HepG2 (cell line): ENCODE data around the gene SLC35A2. TPM values are rescaled to one million over a fixed set of nuclear protein-coding genes. Genes with fewer than 3 reads are reported as not detected.

ENCODE experiments used
- ATAC-seq: fragments of 200-7000 bp; cut with Tn5 transposase; 3 replicates; pipeline ENCODE4 v1.9.1; 2020; ENCODE audit warnings: mild to moderate bottlenecking, moderate library complexity
- BruUV-seq: library from RNA; stranded (reverse); fragments of 400-500 nt; replicated peaks from 2 replicates; lab custom pipeline; 2021; lab: Mats Ljungman, UMichigan
- CTCF ChIA-PET: fragments of 300-600 bp; formaldehyde crosslinking; extraction: SDS; loops from one replicate; lab custom pipeline; 2021; ENCODE audit warnings: low total read pairs, inconsistent platforms, low intra/inter-chr PET ratio; lab: Yijun Ruan, JAX
- POLR2A ChIA-PET: fragments of 350-600 bp; sonication (Branson Sonifier 250); formaldehyde crosslinking; loops from one replicate; lab custom pipeline; 2020; ENCODE audit warnings: antibody characterized with exemption, inconsistent platforms; lab: Yijun Ruan, JAX
- DNase-seq: peaks from one replicate; pipeline ENCODE4 v3.0.0-alpha.2; 2015; ENCODE audit warnings: low spot score
- FAIRE-seq: peaks from 3 replicates; lab custom pipeline; 2011; peaks lifted over from hg19 to GRCh38; lab: Jason Lieb, UNC
- H2AFZ ChIP-seq: one replicate; pipeline ENCODE4 v1.6.1; 2011; ENCODE audit warnings: low read length, inconsistent platforms
- H3K27ac ChIP-seq: fragments of 300-600 bp; 3 replicates; pipeline ENCODE4 v1.8.0; 2011; ENCODE audit warnings: mixed run types, mild to moderate bottlenecking, mixed read lengths, low read length, inconsistent platforms; ENCODE audit not compliant: insufficient read depth; ENCODE audit errors: extremely low read length
- H3K27me3 ChIP-seq, 2 experiments: fragments of 200-600 bp in 1 of 2; 2 replicates in 1 of 2; 3 replicates in 1 of 2; pipeline versions ENCODE4 v1.6.0 to v1.8.0; 2011; ENCODE audit warnings: low read length in 2 of 2, mild to moderate bottlenecking in 2 of 2, moderate library complexity in 2 of 2, inconsistent platforms in 1 of 2; ENCODE audit not compliant: insufficient read depth in 2 of 2, control insufficient read depth in 1 of 2
- H3K36me3 ChIP-seq, 2 experiments: fragments of 200-600 bp in 1 of 2; replicated peaks in 1 of 2; 2 replicates in 1 of 2; 3 replicates in 1 of 2; pipeline versions ENCODE4 v1.5.1 to v1.8.0; 2011; ENCODE audit warnings: low read length in 2 of 2, inconsistent platforms in 1 of 2; ENCODE audit not compliant: insufficient read depth in 2 of 2, control insufficient read depth in 1 of 2
- H3K4me1 ChIP-seq: 2 replicates; pipeline ENCODE4 v1.5.1; 2012; ENCODE audit warnings: low read length, inconsistent platforms; ENCODE audit not compliant: insufficient read depth
- H3K4me2 ChIP-seq: 2 replicates; pipeline ENCODE4 v1.6.0; 2011; ENCODE audit warnings: low read depth, low read length, inconsistent platforms
- H3K4me3 ChIP-seq, 3 experiments: fragments of 200-600 bp in 1 of 3; sonication (generic), shearing (Covaris generic) in 1 of 3; replicated peaks in 1 of 3; 2 replicates each; pipeline ENCODE4 v1.5.1; 2011 to 2016; ENCODE audit warnings: low read length in 3 of 3, inconsistent platforms in 2 of 3, low read depth in 2 of 3, mild to moderate bottlenecking in 2 of 3, control low read depth in 1 of 3, mixed read lengths in 1 of 3; ENCODE audit not compliant: insufficient read depth in 1 of 3
- H3K79me2 ChIP-seq: one replicate; pipeline ENCODE4 v1.6.1; 2011; ENCODE audit warnings: low read length, inconsistent platforms; ENCODE audit not compliant: insufficient read depth
- H3K9ac ChIP-seq: 2 replicates; pipeline ENCODE4 v1.6.0; 2011; ENCODE audit warnings: mild to moderate bottlenecking, low read depth, low read length, inconsistent platforms; ENCODE audit not compliant: insufficient read depth
- H3K9me3 ChIP-seq: 2 replicates; pipeline ENCODE4 v1.5.1; 2012; ENCODE audit warnings: mild to moderate bottlenecking, low read length
- H4K20me1 ChIP-seq: 2 replicates; pipeline ENCODE4 v1.6.0; 2011; ENCODE audit warnings: inconsistent platforms, mild to moderate bottlenecking, low read length, moderate library complexity; ENCODE audit not compliant: insufficient read depth
- AGO1 ChIP-seq: fragments of 200-400 bp; formaldehyde crosslinking; IDR thresholded peaks from 2 replicates; pipeline ENCODE4 v1.6.1; 2017; ENCODE audit warnings: mild to moderate bottlenecking, low read depth, low read length, moderate library complexity; ENCODE audit not compliant: poor library complexity, severe bottlenecking
- ELF3 ChIP-seq: IDR thresholded peaks from 2 replicates; pipeline ENCODE4 v1.6.1; 2016; ENCODE audit warnings: missing genetic modification reagents, missing compliant biosample characterization
- HNRNPH1 ChIP-seq: fragments of 200-400 bp; formaldehyde crosslinking; optimal IDR thresholded peaks from 2 replicates; pipeline ENCODE3; 2017; ENCODE audit warnings: mild to moderate bottlenecking, low read depth, low read length
- NFE2 ChIP-seq: sonication (generic); formaldehyde crosslinking; IDR thresholded peaks from 2 replicates; pipeline ENCODE4 v1.4.0; 2020; ENCODE audit warnings: missing genetic modification reagents
- SRY ChIP-seq: sonication (generic); formaldehyde crosslinking; IDR thresholded peaks from 2 replicates; pipeline ENCODE4 v1.8.0; 2022; ENCODE audit warnings: mild to moderate bottlenecking, missing genetic modification reagents
- TSC22D2 ChIP-seq: sonication (generic); formaldehyde crosslinking; IDR thresholded peaks from 2 replicates; pipeline ENCODE4 v1.5.1; 2020; ENCODE audit warnings: missing genetic modification reagents, mild to moderate bottlenecking, borderline replicate concordance
- ZNF709 ChIP-seq: sonication (generic); formaldehyde crosslinking; IDR thresholded peaks from 2 replicates; pipeline ENCODE4 v1.5.0; 2020; ENCODE audit warnings: mild to moderate bottlenecking, missing genetic modification reagents
- ZSCAN12 ChIP-seq: sonication (generic); formaldehyde crosslinking; IDR thresholded peaks from 2 replicates; pipeline ENCODE4 v1.9.0; 2021; ENCODE audit warnings: mild to moderate bottlenecking, missing genetic modification reagents
- ZSCAN9 ChIP-seq: IDR thresholded peaks from 2 replicates; pipeline ENCODE4 v1.6.1; 2016; ENCODE audit warnings: borderline replicate concordance
- WGBS: methylation state at CpG from one replicate; pipeline ENCODE4 v1.1.6; 2017; ENCODE audit warnings: low lambda C conversion rate; 5-methylcytosine and 5-hydroxymethylcytosine counted together
- in situ Hi-C: cut with HindIII; loops from 2 replicates; pipeline ENCODE4 v1.10.0; 2017; ENCODE audit warnings: low pct_unique_long_range_greater_than_20kb; ENCODE audit not compliant: extremely low pct_ligation_motif_present
- intact Hi-C: fragments of 100-400 bp; cut with micrococcal nuclease; formaldehyde crosslinking; loops from one replicate; pipeline ENCODE4 v1.10.0; 2022; ENCODE audit not compliant: unreplicated experiment
- polyA plus RNA-seq, 8 experiments: library from polyadenylated mRNA; depleted of rRNA in 3 of 8; stranded (reverse) in 7 of 8; unstranded in 1 of 8; fragments of >200 nt; fragmentation: Illumina TruSeq in 4 of 8; extraction: Trizol in 4 of 8; gene quantifications; 2 replicates each; pipeline versions ENCODE4 v1.2.1 to v1.2.3, GENCODE V29; 2011 to 2016; ENCODE audit warnings: low read depth in 4 of 8, missing spikeins in 1 of 8, mixed read lengths in 1 of 8; ENCODE audit not compliant: insufficient read depth in 1 of 8
- total RNA-seq, 5 experiments: library from RNA; depleted of rRNA; stranded (reverse); fragments of >200 nt; fragmentation: Illumina TruSeq; extraction: Trizol; gene quantifications; 2 replicates each; pipeline ENCODE4 v1.2.3, GENCODE V29; 2016; ENCODE audit warnings: low read depth in 1 of 5
- TF ChIP-seq, protein P1 (sequence below): sonication (generic); formaldehyde crosslinking; IDR thresholded peaks from 2 replicates; pipeline ENCODE4 v1.5.1; 2020; ENCODE audit warnings: missing genetic modification reagents, mild to moderate bottlenecking, borderline replicate concordance
- TF ChIP-seq, protein P2 (sequence below): sonication (generic); formaldehyde crosslinking; IDR thresholded peaks from 2 replicates; pipeline ENCODE4 v1.5.0; 2020; ENCODE audit warnings: mild to moderate bottlenecking, missing genetic modification reagents, moderate library complexity
- TF ChIP-seq, protein P3 (sequence below): IDR thresholded peaks from 2 replicates; pipeline ENCODE4 v1.6.1; 2016; ENCODE audit warnings: missing genetic modification reagents, missing compliant biosample characterization
- TF ChIP-seq, protein P4 (sequence below): IDR thresholded peaks from 2 replicates; pipeline ENCODE4 v1.6.1; 2016; ENCODE audit warnings: low read depth, missing genetic modification reagents, missing compliant biosample characterization

Gene SLC35A2
- total and polyA plus RNA-seq, 2 of the 13 experiments (the other 11 are each of a cell fraction or from before 2014, with no cell fraction given): 32.1 to 40.8 TPM

DNA sequence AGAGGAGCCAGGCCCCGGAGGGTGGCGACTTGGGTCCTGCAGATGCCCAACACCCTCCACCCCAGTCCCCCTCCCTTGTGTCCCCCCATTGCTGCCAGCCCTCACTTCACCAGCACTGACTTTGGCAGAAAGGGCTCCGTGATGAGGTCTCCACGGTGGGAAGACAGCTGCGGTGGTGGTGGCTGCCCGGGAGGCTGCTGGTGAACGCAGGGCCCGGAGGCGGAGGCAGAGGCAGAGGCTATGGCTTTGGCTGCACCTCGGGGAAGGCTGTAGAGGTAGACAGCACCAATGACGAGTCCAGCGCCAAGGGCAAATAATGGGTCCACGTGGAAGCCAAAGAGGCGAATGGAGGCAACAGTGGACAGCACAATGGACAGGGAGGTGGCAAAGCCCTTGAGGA, 6.8 kb downstream of the SLC35A2 start (continued):
- TF ChIP-seq, protein P1, sequence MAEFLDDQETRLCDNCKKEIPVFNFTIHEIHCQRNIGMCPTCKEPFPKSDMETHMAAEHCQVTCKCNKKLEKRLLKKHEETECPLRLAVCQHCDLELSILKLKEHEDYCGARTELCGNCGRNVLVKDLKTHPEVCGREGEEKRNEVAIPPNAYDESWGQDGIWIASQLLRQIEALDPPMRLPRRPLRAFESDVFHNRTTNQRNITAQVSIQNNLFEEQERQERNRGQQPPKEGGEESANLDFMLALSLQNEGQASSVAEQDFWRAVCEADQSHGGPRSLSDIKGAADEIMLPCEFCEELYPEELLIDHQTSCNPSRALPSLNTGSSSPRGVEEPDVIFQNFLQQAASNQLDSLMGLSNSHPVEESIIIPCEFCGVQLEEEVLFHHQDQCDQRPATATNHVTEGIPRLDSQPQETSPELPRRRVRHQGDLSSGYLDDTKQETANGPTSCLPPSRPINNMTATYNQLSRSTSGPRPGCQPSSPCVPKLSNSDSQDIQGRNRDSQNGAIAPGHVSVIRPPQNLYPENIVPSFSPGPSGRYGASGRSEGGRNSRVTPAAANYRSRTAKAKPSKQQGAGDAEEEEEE: no peak

DNA sequence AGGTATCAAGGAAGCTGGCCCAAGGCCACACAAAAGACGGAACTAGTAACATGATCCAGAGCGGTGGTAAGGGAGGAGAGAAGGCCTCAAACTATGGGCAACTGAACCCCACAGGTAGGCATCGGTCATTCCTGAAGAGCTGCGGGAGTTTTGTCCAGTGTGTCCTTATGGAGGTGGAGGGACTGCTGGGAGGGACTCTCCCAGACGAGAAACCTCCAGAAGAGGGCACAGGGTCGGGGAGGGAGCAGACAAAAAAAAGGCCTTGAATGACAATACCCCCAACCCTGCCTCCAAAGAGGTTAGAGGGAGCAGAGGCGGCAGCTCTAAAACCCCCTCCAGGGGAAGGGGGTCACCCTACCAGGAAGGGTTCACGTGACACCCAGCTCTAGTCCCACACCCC, 7.3 kb downstream of the SLC35A2 start:
- Histone ChIP-seq H3K79me2 (peaks cover 5% of the 10 kb centered on the region), H4K20me1 (no peaks in the 10 kb centered on the region), H3K4me1 (peaks cover 14% of the 10 kb centered on the region), H3K36me3 (peaks cover 12 to 13% of the 10 kb centered on the region in 2 experiments), H3K27ac (no peak overlapping the region), H3K4me3 (no peak overlapping the region), H2AFZ (no peak overlapping the region), H3K27me3 (no peaks in the 10 kb centered on the region), H3K4me2 (no peak overlapping the region), H3K9ac (no peak overlapping the region), H3K9me3 (no peaks in the 10 kb centered on the region)
- intact Hi-C loops (no loop called here), in situ Hi-C loops (no loop called here)
- DNase-seq: no peak
- POLR2A ChIA-PET: interaction anchor here (1.8 kb wide), 1 partner anchor 13 kb away, joined by 5 read pairs; no protein-coding TSS in a partner anchor
- no peak for FAIRE-seq
- CTCF ChIA-PET: no interaction called here
- WGBS: 99% methylated on average over 7 of the region's 8 CpGs
- BruUV-seq: no TSS peak
- ATAC-seq: no peak; the same call in 2 of the 3 replicates
- TF ChIP-seq ELF3 (CRISPR knock-in tag) (no peak), ZSCAN9 (no peak), TSC22D2 (CRISPR knock-in tag) (no peak), ZSCAN12 (CRISPR knock-in tag) (no peak), NFE2 (CRISPR knock-in tag) (no peak), HNRNPH1 (no peak), ZNF709 (CRISPR knock-in tag) (no peak), AGO1 (no peak), SRY (CRISPR knock-in tag) (no peak)
- TF ChIP-seq, protein P2, sequence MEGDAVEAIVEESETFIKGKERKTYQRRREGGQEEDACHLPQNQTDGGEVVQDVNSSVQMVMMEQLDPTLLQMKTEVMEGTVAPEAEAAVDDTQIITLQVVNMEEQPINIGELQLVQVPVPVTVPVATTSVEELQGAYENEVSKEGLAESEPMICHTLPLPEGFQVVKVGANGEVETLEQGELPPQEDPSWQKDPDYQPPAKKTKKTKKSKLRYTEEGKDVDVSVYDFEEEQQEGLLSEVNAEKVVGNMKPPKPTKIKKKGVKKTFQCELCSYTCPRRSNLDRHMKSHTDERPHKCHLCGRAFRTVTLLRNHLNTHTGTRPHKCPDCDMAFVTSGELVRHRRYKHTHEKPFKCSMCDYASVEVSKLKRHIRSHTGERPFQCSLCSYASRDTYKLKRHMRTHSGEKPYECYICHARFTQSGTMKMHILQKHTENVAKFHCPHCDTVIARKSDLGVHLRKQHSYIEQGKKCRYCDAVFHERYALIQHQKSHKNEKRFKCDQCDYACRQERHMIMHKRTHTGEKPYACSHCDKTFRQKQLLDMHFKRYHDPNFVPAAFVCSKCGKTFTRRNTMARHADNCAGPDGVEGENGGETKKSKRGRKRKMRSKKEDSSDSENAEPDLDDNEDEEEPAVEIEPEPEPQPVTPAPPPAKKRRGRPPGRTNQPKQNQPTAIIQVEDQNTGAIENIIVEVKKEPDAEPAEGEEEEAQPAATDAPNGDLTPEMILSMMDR: no peak
- TF ChIP-seq, protein P3, sequence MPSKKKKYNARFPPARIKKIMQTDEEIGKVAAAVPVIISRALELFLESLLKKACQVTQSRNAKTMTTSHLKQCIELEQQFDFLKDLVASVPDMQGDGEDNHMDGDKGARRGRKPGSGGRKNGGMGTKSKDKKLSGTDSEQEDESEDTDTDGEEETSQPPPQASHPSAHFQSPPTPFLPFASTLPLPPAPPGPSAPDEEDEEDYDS: no peak
- TF ChIP-seq, protein P4, sequence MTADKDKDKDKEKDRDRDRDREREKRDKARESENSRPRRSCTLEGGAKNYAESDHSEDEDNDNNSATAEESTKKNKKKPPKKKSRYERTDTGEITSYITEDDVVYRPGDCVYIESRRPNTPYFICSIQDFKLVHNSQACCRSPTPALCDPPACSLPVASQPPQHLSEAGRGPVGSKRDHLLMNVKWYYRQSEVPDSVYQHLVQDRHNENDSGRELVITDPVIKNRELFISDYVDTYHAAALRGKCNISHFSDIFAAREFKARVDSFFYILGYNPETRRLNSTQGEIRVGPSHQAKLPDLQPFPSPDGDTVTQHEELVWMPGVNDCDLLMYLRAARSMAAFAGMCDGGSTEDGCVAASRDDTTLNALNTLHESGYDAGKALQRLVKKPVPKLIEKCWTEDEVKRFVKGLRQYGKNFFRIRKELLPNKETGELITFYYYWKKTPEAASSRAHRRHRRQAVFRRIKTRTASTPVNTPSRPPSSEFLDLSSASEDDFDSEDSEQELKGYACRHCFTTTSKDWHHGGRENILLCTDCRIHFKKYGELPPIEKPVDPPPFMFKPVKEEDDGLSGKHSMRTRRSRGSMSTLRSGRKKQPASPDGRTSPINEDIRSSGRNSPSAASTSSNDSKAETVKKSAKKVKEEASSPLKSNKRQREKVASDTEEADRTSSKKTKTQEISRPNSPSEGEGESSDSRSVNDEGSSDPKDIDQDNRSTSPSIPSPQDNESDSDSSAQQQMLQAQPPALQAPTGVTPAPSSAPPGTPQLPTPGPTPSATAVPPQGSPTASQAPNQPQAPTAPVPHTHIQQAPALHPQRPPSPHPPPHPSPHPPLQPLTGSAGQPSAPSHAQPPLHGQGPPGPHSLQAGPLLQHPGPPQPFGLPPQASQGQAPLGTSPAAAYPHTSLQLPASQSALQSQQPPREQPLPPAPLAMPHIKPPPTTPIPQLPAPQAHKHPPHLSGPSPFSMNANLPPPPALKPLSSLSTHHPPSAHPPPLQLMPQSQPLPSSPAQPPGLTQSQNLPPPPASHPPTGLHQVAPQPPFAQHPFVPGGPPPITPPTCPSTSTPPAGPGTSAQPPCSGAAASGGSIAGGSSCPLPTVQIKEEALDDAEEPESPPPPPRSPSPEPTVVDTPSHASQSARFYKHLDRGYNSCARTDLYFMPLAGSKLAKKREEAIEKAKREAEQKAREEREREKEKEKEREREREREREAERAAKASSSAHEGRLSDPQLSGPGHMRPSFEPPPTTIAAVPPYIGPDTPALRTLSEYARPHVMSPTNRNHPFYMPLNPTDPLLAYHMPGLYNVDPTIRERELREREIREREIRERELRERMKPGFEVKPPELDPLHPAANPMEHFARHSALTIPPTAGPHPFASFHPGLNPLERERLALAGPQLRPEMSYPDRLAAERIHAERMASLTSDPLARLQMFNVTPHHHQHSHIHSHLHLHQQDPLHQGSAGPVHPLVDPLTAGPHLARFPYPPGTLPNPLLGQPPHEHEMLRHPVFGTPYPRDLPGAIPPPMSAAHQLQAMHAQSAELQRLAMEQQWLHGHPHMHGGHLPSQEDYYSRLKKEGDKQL (CRISPR knock-in tag): no peak
